Stomach (tissue), 9 donors: ENCODE measurements around the gene NDUFAF3. TPM values are rescaled to one million over a fixed set of nuclear protein-coding genes. Genes with fewer than 3 reads are reported as not detected.

Experiments
- DNase-seq, 2 donors: peaks; one replicate each; pipeline versions ENCODE4 v3.0.0 to v3.0.0-alpha.2; 2013 to 2019
- H3K27ac ChIP-seq, 5 donors: fragments of 200-600 bp in 4 of 5; sonication (generic) in 4 of 5; one replicate each; pipeline ENCODE4 v1.5.1; 2013 to 2019; ENCODE audit warnings: mild to moderate bottlenecking in 1 of 5, moderate library complexity in 1 of 5
- H3K27me3 ChIP-seq, 3 donors: fragments of 200-600 bp; sonication (generic); one replicate each; pipeline ENCODE4 v1.5.1; 2017 to 2019; ENCODE audit warnings: mixed run types in 1 of 3
- H3K36me3 ChIP-seq, 4 donors: fragments of 200-600 bp; sonication (generic); 1 replicate in 3 of 4; 2 replicates in 1 of 4; pipeline ENCODE4 v1.5.1; 2016 to 2019
- H3K4me1 ChIP-seq, 4 donors: fragments of 200-600 bp; sonication (generic); one replicate each; pipeline ENCODE4 v1.5.1; 2016 to 2019
- H3K4me3 ChIP-seq, 4 donors: fragments of 200-600 bp; sonication (generic) in 3 of 4; one replicate each; pipeline ENCODE4 v1.5.1; 2016 to 2019; ENCODE audit warnings: mild to moderate bottlenecking in 1 of 4
- H3K9me3 ChIP-seq, 4 donors: fragments of 200-600 bp; sonication (generic); one replicate each; pipeline ENCODE4 v1.5.1; 2016 to 2019
- EP300 ChIP-seq: sonication (generic); formaldehyde crosslinking; IDR thresholded peaks from one replicate; pipeline ENCODE4 v1.6.1; 2017; ENCODE audit warnings: antibody characterized with exemption
- POLR2A ChIP-seq, 4 donors: fragments of 450-650 bp; IDR thresholded peaks; one replicate each; pipeline ENCODE4 v1.6.1; 2016; ENCODE audit warnings: antibody characterized with exemption in 4 of 4, control low read depth in 2 of 4, mild to moderate bottlenecking in 1 of 4, moderate library complexity in 1 of 4
- POLR2AphosphoS5 ChIP-seq, 3 donors: sonication (generic); formaldehyde crosslinking; IDR thresholded peaks; one replicate each; pipeline ENCODE4 v1.6.1; 2016; ENCODE audit warnings: antibody characterized with exemption in 3 of 3
- WGBS, 5 donors: extraction: QIAGEN DNeasy Blood & Tissue Kit in 3 of 5; methylation state at CpG; one replicate each; pipeline versions ENCODE4 v1.1.5 to v1.1.7; 2013 to 2018; 5-methylcytosine and 5-hydroxymethylcytosine counted together
- intact Hi-C: fragments of 100-400 bp; cut with DNase I; formaldehyde crosslinking; loops from one replicate; pipeline ENCODE4 v1.15.1; 2023; ENCODE audit warnings: low total_unique reads
- polyA plus RNA-seq, 3 donors: library from polyadenylated mRNA; stranded (reverse); fragments of 200-250 nt; gene quantifications; one replicate each; pipeline ENCODE4 v1.2.3, GENCODE V29; 2013
- total RNA-seq, 5 donors: library from RNA; depleted of rRNA; stranded (reverse); fragments of >200 nt; gene quantifications; one replicate each; pipeline versions ENCODE4 v1.1.0 to v1.2.3, GENCODE V29; 2014 to 2016
- TF ChIP-seq, protein P1 (sequence below), 7 experiments: fragments of 450-650 bp in 4 of 7; fragments of 200-600 bp in 3 of 7; sonication (generic) in 3 of 7; IDR thresholded peaks; one replicate each; pipeline ENCODE4 v1.5.1; 2016 to 2019; ENCODE audit warnings: antibody characterized with exemption in 7 of 7, control low read depth in 2 of 7, mild to moderate bottlenecking in 1 of 7
- donor health status: healthy with polysubstance abuse.
- donor health status: Bipolar disorder and iron deficiency.
- donor health status: healthy.

NDUFAF3 gene
- total and polyA plus RNA-seq, 8 donors = 41.3 to 105 (median 61.3) TPM

DNA sequence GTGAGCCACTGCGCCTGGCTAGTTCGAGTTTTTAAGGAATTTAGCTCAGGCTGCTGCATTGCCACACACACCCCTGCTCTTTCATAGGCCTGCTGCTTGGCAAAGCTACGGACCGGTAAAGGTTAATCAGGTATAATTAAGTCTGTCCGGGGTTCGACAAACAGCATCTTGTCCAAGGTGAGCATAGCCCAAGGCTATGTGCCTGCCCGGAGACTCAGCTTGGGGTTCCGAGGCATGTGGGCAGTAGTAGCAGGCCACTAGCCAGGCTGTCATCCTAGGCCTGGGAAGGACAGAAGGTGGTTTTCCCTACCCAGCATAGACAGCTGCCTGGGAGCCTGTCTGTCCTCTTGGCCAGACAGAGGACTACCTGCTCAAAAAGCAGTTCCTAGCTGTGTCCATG lies 25.3 kb upstream of the NDUFAF3 start:
- WGBS, 5 donors = 92 to 98% (median 96%) methylated on average over 8 of the region's 8 CpGs

DNA sequence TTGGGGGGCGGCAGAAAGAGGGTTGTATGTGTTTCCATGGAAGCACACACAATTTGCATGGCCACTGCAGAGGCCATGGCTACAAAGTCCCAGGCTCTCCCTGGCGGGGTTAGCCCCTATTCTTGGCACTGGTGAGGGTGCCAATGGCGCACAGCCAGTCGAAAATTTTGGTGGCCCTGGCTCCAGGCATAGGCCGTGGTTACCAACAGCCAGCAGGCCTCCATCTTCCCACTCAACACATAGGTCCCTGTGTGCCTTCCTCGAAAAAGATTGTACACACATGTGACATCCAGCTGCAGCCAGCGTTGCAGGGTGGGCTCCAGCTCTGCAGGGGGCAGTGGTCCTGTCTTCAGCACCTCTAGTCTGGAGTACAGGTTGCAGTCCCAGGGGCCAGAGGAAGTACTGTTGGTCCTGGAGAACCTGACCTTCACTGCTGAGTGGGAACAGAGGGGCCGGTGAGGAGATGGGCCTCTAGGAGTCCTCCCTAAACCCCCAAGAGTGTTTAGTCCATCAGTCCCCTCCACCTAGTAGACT lies 24.8 kb upstream of the NDUFAF3 start:
- TF ChIP-seq POLR2AphosphoS5 (IDR thresholded peaks at IDR 0.05) (no peak), EP300 (no peak), POLR2A (IDR thresholded peaks at IDR 0.05) (no peak)
- TF ChIP-seq, protein P1, sequence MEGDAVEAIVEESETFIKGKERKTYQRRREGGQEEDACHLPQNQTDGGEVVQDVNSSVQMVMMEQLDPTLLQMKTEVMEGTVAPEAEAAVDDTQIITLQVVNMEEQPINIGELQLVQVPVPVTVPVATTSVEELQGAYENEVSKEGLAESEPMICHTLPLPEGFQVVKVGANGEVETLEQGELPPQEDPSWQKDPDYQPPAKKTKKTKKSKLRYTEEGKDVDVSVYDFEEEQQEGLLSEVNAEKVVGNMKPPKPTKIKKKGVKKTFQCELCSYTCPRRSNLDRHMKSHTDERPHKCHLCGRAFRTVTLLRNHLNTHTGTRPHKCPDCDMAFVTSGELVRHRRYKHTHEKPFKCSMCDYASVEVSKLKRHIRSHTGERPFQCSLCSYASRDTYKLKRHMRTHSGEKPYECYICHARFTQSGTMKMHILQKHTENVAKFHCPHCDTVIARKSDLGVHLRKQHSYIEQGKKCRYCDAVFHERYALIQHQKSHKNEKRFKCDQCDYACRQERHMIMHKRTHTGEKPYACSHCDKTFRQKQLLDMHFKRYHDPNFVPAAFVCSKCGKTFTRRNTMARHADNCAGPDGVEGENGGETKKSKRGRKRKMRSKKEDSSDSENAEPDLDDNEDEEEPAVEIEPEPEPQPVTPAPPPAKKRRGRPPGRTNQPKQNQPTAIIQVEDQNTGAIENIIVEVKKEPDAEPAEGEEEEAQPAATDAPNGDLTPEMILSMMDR (IDR thresholded peaks at IDR 0.05) = no peak
- Histone ChIP-seq H3K4me1 (peaks cover 2 to 59% (median 30%) of the 10 kb centered on the region in 4 donors), H3K27me3 (no peaks in the 10 kb centered on the region), H3K4me3 (no peak overlapping the region), H3K36me3 (peaks cover 0 to 61% (median 38%) of the 10 kb centered on the region in 4 donors), H3K9me3 (no peaks in the 10 kb centered on the region), H3K27ac (peak overlapping the region in 1 of 5 donors; percentile 4)
- intact Hi-C loops = no loop called here
- DNase-seq = no peak
- 78 to 87% (median 81%) methylated on average over 4 to 8 of the region's 8 CpGs for WGBS, 5 donors

More for the DNA sequence above, 25.3 kb upstream of the NDUFAF3 start:
- H3K4me3 ChIP-seq = no peak overlapping the region
- intact Hi-C loops = no loop called here
- no peak overlapping the region for H3K27ac ChIP-seq
- H3K36me3 ChIP-seq = peaks cover 0 to 56% (median 35%) of the 10 kb centered on the region in 4 donors
- no peaks in the 10 kb centered on the region for H3K27me3 ChIP-seq
- H3K4me1 ChIP-seq = peaks cover 7 to 64% (median 36%) of the 10 kb centered on the region in 4 donors
- no peak for DNase-seq
- H3K9me3 ChIP-seq = no peaks in the 10 kb centered on the region
- TF ChIP-seq, protein P1 (IDR thresholded peaks at IDR 0.05) = no peak
- no peak for TF ChIP-seq POLR2A (IDR thresholded peaks at IDR 0.05)
- TF ChIP-seq EP300 = no peak
- no peak for TF ChIP-seq POLR2AphosphoS5 (IDR thresholded peaks at IDR 0.05)

DNA sequence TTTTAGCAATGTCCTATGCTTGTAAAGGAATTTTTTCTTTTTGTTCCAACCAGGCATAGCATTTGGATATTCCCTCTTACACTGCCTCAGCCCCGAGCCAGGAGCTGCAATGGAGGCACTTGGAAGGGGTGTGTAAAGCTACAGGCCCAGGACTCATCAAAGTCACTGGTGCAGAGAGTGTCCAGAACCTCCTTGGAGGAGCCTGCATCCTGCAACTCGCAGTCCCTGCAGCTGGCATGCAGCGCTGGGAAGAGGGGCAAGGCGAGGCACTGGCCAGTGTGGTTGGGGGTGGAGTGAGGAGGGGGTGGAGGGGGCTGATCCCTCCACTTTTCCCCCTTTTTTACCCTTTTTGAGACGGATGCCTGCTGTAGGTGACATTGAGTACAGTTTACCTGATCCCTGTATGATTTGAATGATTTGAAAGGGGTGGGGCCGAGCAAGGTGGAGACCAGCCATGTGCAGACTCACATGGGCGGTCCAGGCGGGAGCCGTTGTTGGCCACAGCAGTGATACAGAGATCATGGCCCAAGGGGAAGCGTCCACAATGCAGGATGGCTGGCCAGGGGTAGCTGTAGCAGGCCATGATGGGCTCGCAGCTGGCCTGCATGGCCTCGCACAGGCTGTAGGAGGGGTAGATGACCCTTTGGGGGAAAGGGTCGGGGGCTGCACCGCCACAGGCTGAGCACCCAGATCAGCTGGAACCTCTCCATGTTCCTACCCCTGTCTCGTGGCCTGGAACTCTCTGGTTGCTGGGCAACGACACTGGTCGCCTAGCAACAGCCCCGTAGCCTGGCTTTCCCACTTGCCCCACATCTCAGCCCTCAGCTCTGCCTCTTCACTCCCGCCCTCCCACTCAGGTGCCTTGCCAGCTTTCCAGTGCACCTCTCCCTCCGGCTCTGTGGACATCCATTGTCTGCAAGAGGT lies 23.9 kb upstream of the NDUFAF3 start:
- 41 to 63% (median 58%) methylated on average over 13 to 20 of the region's 20 CpGs for WGBS, 5 donors
- Histone ChIP-seq H3K36me3 (peaks cover 0 to 57% (median 39%) of the 10 kb centered on the region in 4 donors), H3K27me3 (no peaks in the 10 kb centered on the region), H3K9me3 (no peaks in the 10 kb centered on the region), H3K4me3 (no peak overlapping the region), H3K4me1 (peaks cover 0 to 51% (median 27%) of the 10 kb centered on the region in 4 donors), H3K27ac (peak overlapping the region in 1 of 5 donors; percentile 4)
- DNase-seq = peak in 1 of 2 donors; percentile 73
- intact Hi-C loops = no loop called here
- TF ChIP-seq, protein P1 (IDR thresholded peaks at IDR 0.05) = no peak
- TF ChIP-seq POLR2AphosphoS5 (IDR thresholded peaks at IDR 0.05) (no peak), EP300 (no peak), POLR2A (IDR thresholded peaks at IDR 0.05) (no peak)

DNA sequence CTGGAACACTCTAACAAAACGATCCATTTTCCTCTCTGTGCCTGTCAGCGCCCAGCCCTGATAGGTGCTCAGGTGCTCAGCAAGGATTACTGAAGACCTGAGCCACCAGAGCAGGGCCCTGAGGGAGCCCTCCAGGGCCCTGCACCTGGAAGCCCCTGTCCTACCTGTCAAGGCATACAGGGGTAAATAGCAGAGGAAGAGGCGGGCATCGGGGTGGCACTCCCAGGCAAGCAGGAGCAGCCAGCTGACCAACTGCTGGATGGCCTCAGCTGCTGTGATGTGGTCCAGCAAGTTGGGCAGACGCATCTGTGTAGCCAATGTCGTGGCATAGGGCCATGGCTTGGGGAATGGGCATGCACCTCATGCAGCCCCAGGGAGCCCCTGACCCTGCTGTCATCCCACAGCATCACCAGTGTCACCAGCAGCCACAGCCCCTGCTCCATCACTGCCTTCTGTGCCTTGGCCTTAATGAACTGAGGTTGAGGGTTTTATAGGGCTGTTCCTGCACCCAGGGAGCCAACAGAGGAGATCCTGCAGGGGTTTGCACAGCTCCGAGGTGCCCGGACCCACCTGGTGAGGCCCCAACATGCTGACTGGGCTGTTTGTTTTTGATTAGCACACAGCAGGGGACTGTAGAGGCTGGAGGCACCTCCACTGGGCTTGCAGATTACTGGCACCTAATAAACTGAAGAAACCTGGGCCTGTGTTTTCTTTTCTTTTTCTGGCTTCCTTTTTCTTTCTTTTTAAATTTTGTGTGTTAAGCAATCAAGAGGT lies 22.6 kb upstream of the NDUFAF3 start:
- DNase-seq = peak in 1 of 2 donors; percentile 63
- Histone ChIP-seq H3K4me3 (no peak overlapping the region), H3K36me3 (peaks cover 0 to 51% (median 34%) of the 10 kb centered on the region in 4 donors), H3K27ac (peak overlapping the region in 3 of 5 donors; percentile 7 to 22 (median 9)), H3K4me1 (peaks cover under 1 to 49% (median 28%) of the 10 kb centered on the region in 4 donors), H3K27me3 (no peaks in the 10 kb centered on the region), H3K9me3 (no peaks in the 10 kb centered on the region)
- intact Hi-C loops = no loop called here
- WGBS, 5 donors = 45 to 61% (median 49%) methylated on average over 7 to 8 of the region's 8 CpGs
- TF ChIP-seq POLR2AphosphoS5 (IDR thresholded peaks at IDR 0.05) = no peak
- TF ChIP-seq, protein P1 (IDR thresholded peaks at IDR 0.05) = no peak
- no peak for TF ChIP-seq POLR2A (IDR thresholded peaks at IDR 0.05)
- TF ChIP-seq EP300 = no peak
